Effector memory CD4-positive, alpha-beta T cell (primary cell): ENCODE results near the gene ALDH1L2.
A peak's percentile ranks its signal among the peaks of the same experiment; 100 is the strongest.
"Not testable (repeated sequence)": the region's sequence is repeated elsewhere in the genome, so short reads cannot be mapped to it uniquely, and the experiment has no call there.

Experiments
- DNase-seq, 3 donors: peaks; one replicate each; pipeline ENCODE4 v3.0.0-alpha.2; 2020
- H3K27ac ChIP-seq: 2 replicates; pipeline ENCODE4 v1.7.0; 2013; ENCODE audit warnings: mild to moderate bottlenecking, low read length, moderate library complexity; ENCODE audit not compliant: insufficient read depth, poor library complexity, severe bottlenecking
- H3K27me3 ChIP-seq: replicated peaks from 2 replicates; pipeline ENCODE4 v1.7.0; 2013; ENCODE audit warnings: mild to moderate bottlenecking, low read length; ENCODE audit not compliant: insufficient read depth, control insufficient read depth, poor library complexity, severe bottlenecking
- H3K36me3 ChIP-seq: 2 replicates; pipeline ENCODE4 v1.7.0; 2013; ENCODE audit warnings: mild to moderate bottlenecking, low read length, moderate library complexity; ENCODE audit not compliant: control insufficient read depth, insufficient read depth
- H3K4me1 ChIP-seq: 2 replicates; pipeline ENCODE4 v1.7.0; 2013; ENCODE audit warnings: low read length, mild to moderate bottlenecking; ENCODE audit not compliant: control insufficient read depth, insufficient read depth, poor library complexity, severe bottlenecking
- H3K4me3 ChIP-seq: 2 replicates; pipeline ENCODE4 v1.7.0; 2013; ENCODE audit warnings: low read length, low read depth, mild to moderate bottlenecking; ENCODE audit not compliant: insufficient read depth, poor library complexity, severe bottlenecking
- H3K9me3 ChIP-seq: 2 replicates; pipeline ENCODE4 v1.7.0; 2013; ENCODE audit warnings: mild to moderate bottlenecking, low read length, moderate library complexity; ENCODE audit not compliant: control insufficient read depth

The ALDH1L2 gene

DNA sequence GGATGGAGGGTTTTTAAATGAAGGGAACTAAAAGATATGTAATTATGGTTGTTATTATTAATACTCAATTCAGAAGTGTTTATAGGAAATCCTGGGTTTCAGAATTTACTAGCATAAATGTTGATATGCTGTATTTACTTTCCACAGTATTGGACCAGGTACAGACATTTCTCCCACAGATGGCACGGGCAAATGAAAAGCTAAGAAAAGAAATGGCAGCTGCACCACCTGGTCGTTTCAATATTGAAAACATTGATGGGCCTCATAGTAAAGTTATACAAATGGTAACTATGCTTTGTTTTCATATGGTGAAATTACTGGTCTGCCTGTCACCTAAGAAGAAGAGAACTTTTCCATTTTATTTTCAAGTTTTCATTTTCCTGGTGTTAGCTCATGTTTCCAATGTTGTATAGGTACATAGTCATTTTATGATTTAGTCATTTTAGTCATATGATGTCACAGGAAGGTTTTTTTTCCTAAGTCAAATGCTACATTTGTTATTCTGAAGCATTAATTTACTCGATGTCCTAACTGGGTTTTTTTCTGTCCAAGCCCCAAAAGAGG is 92.6 kb downstream of the ALDH1L2 start:
- DNase-seq = no peak
- Histone ChIP-seq H3K27me3 (no peaks in the 10 kb centered on the region), H3K27ac (no peak overlapping the region), H3K36me3 (peaks cover 10% of the 10 kb centered on the region), H3K4me3 (no peak overlapping the region), H3K9me3 (no peaks in the 10 kb centered on the region), H3K4me1 (peaks cover 11% of the 10 kb centered on the region)

DNA sequence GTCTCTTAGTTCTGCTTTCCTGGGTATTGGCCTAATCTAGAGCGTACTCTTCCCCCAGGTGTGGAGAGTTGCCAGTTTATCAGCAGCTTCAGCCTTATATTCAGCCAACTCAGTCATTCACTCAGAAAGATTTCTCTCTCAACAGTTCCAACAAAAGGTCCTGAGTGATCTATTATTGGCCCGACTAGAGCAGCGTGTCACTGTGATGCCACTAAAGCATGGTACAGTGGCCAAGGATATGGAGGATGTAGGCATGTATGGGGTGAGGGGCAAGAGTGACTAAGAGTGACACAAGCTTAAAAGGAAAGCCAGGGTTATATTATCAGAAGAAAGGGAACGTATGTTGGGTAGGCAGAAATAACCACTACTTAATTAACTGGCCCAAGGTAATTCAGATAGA is 93.3 kb downstream of the ALDH1L2 start:
- H3K36me3 ChIP-seq = peaks cover 9% of the 10 kb centered on the region
- DNase-seq = no peak
- peaks cover 13% of the 10 kb centered on the region for H3K4me1 ChIP-seq
- no peaks in the 10 kb centered on the region for H3K9me3 ChIP-seq
- no peaks in the 10 kb centered on the region for H3K27me3 ChIP-seq
- no peak overlapping the region for H3K4me3 ChIP-seq
- H3K27ac ChIP-seq = no peak overlapping the region

DNA sequence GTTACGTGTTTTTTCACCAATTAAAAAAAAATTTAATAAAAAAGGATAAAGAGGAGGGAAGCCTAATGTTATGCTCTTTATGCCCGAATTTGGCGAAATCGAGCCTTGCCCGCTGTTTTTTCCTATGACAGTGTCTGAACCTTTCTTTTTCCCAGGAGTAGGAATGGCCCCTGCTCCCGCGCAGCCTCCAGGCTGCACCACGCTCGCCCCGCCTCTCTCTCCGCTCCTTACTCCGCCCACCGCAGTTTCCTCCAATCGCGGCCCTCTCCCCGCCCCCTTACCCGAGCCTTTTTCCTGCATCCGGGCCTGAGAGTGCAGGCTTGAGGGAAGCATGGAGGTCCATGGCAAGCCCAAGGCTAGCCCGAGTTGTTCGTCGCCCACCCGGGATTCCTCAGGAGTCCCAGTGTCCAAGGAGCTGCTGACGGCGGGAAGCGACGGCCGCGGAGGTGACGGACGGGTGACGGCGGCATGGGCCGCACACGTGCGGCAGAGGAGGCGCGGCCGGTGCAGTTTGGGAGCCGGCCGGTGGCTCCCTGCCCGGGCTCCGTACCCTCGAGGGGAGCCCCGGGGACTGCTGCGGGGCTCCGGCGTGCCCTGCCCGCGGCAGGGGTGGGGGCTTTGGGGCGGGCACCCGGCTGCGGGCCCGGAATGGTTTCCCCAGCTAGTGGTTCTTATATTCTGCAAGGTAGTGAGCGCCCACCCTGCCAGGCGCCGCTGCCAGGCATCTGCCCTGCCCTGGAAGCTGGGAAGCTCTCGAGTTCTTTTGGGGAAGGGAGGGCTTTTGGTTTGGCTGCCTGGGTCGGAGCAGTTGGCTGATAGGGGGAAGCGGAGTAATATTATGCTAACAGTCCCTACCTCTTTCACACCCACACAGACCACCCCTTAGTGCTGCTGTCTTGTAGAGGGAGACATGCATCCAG is 98.0 kb downstream of the ALDH1L2 start, which contains the start of gene NOPCHAP1:
Gene NOPCHAP1, plus strand, starts transcription at position 295 of the 920 bp plus-strand sequence. Its CDS starts 37 bp downstream, at position 332.
- DNase-seq = peak; percentile 65 to 80 (median 79)
- Histone ChIP-seq H3K9me3 (no peaks in the 10 kb centered on the region), H3K27me3 (no peaks in the 10 kb centered on the region), H3K4me1 (peaks cover 13% of the 10 kb centered on the region), H3K4me3 (peak within 1 kb of the TSS; percentile 85), H3K27ac (peak within 1 kb of the TSS; percentile 66), H3K36me3 (no peaks in the 10 kb centered on the region)

GRCh38 chr12:104985206-104985605 is 99.1 kb downstream of the ALDH1L2 start:
- H3K4me1 ChIP-seq = peaks cover 13% of the 10 kb centered on the region
- H3K4me3 ChIP-seq = no peak overlapping the region
- H3K9me3 ChIP-seq = no peaks in the 10 kb centered on the region
- no peaks in the 10 kb centered on the region for H3K36me3 ChIP-seq
- no peak for DNase-seq
- H3K27me3 ChIP-seq = no peaks in the 10 kb centered on the region
- H3K27ac ChIP-seq = no peak overlapping the region

- H3K27ac ChIP-seq, H3K4me3 ChIP-seq, H3K4me1 ChIP-seq, H3K36me3 ChIP-seq, DNase-seq, H3K27me3 ChIP-seq, H3K9me3 ChIP-seq: not testable (repeated sequence)
Observed at GRCh38 chr12:104977688-104978087, 106.6 kb downstream of the ALDH1L2 start.

- DNase-seq = no peak
- no peak overlapping the region for H3K4me3 ChIP-seq
- no peaks in the 10 kb centered on the region for H3K27me3 ChIP-seq
- H3K36me3 ChIP-seq = no peaks in the 10 kb centered on the region
- no peaks in the 10 kb centered on the region for H3K4me1 ChIP-seq
- H3K9me3 ChIP-seq = no peaks in the 10 kb centered on the region
- no peak overlapping the region for H3K27ac ChIP-seq
Observed at GRCh38 chr12:104976703-104977102, 107.6 kb downstream of the ALDH1L2 start.

DNA sequence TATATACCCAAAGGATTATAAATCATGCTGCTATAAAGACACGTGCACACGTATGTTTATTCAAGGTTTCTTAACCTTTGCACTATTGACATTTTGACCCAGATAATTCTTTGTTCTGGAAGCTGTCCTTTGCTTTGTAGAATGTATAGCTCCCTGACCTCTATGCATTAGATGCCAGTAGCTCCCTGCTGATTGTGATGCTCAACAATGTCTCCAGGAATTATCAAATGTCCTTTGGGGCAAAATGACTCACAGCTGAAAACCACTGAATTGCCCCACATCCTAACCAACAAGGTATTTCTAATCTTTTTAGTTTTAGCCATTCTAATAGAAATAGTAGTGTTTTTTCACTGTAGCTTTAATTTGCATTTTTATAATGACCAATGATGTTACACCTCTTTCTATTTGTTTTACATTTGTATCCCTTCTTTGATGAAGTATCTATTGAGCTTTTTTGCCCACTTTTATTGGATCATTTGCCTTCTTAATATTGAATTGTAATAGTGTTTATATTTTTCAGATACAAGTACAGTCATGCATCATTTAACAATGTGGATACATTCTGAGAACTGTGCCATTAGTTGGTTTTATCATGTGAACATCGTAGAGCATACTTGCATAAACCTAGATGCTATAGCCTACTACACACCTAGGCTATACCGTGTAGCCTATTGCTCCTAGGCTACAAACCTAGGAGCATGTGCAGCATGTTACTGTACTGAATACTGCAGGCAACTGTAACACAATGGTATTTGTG is 108.5 kb downstream of the ALDH1L2 start:
- Histone ChIP-seq H3K9me3 (no peaks in the 10 kb centered on the region), H3K4me1 (no peaks in the 10 kb centered on the region), H3K4me3 (no peak overlapping the region), H3K27ac (no peak overlapping the region), H3K36me3 (no peaks in the 10 kb centered on the region), H3K27me3 (no peaks in the 10 kb centered on the region)
- DNase-seq = no peak

DNA sequence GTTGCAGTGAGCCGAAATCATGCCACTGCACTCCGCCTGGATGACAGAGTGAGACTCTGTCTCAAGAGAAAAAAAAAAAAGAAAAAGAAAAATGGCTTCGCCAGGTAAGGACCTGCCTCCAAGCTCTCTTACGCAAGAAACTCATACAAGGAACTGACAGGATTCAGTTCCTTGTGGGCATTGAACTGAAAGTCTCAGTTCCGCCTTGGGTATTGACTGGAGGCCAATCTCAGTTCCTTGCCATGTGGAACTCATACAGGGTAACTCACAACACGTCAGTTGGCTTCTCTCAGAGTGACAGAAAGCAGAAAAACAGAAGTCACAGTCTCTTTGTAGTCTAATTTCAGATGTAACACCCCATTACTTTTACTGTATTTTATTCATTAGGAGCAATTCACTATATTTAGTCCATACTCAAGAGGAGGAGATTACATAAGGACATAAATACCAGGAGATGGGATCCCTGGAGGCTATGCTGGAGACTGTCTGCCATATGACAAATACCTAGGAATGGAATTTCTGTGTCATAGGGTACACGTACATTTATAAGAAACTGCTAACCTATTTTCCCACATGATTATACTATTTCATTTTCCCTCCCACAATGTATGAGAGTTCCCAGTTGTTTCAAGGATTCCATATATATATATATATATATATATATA is 109.5 kb downstream of the ALDH1L2 start:
- Histone ChIP-seq H3K27ac (no peak overlapping the region), H3K4me1 (no peaks in the 10 kb centered on the region), H3K9me3 (no peaks in the 10 kb centered on the region), H3K36me3 (no peaks in the 10 kb centered on the region), H3K27me3 (no peaks in the 10 kb centered on the region), H3K4me3 (no peak overlapping the region)
- DNase-seq = no peak

DNA sequence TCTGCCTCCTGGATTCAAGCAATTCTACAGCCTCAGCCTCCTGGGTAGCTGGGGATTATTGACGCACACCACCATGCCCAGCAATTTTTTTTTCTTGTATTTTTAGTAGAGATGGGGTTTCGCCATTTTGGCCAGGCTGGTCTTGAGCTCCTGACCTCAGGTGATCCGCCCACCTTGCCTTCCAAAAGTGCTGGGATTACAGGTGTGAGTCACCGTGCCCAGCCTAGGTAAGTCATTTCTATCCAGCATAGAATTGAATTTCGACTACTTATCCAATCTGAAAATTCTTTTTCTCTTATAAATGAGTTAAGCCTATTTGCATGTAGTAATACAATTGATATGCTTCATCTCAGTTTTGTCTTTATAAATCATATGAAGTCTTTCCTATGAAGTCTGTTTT is 111.0 kb downstream of the ALDH1L2 start:
- no peaks in the 10 kb centered on the region for H3K9me3 ChIP-seq
- H3K27ac ChIP-seq = no peak overlapping the region
- no peak for DNase-seq
- H3K4me1 ChIP-seq = no peaks in the 10 kb centered on the region
- H3K36me3 ChIP-seq = no peaks in the 10 kb centered on the region
- no peak overlapping the region for H3K4me3 ChIP-seq
- no peaks in the 10 kb centered on the region for H3K27me3 ChIP-seq
